Testis (tissue), 3 donors: ENCODE data around the gene C6orf89. TPM values are rescaled to one million over a fixed set of nuclear protein-coding genes. Genes with fewer than 3 reads are reported as not detected.

ENCODE experiments used
- DNase-seq: peaks from one replicate; pipeline ENCODE4 v3.0.0-alpha.2; 2019
- H3K27ac ChIP-seq, 2 donors: fragments of 200-600 bp; sonication (generic); one replicate each; pipeline ENCODE4 v1.5.1; 2019
- H3K27me3 ChIP-seq: fragments of 200-600 bp; sonication (generic); one replicate; pipeline ENCODE4 v1.5.1; 2019
- H3K36me3 ChIP-seq: fragments of 200-600 bp; sonication (generic); one replicate; pipeline ENCODE4 v1.5.1; 2017; ENCODE audit warnings: low read depth; ENCODE audit errors: missing control alignments
- H3K4me1 ChIP-seq: fragments of 200-600 bp; sonication (generic); one replicate; pipeline ENCODE4 v1.5.1; 2019
- H3K4me3 ChIP-seq, 2 donors: fragments of 200-600 bp; sonication (generic); one replicate each; pipeline ENCODE4 v1.5.1; 2017 to 2019
- H3K9me3 ChIP-seq: fragments of 200-600 bp; sonication (generic); one replicate; pipeline ENCODE4 v1.5.1; 2017
- POLR2A ChIP-seq: fragments of 450-650 bp; IDR thresholded peaks from one replicate; pipeline ENCODE4 v1.6.1; 2017; ENCODE audit warnings: antibody characterized with exemption, mild to moderate bottlenecking, moderate library complexity
- WGBS, 2 donors: methylation state at CpG; one replicate each; pipeline ENCODE4 v1.1.5; 2018; 5-methylcytosine and 5-hydroxymethylcytosine counted together
- intact Hi-C: fragments of 100-400 bp; cut with DNase I; formaldehyde crosslinking; loops from one replicate; pipeline ENCODE4 v1.15.1; 2023; ENCODE audit warnings: low total_unique reads
- polyA plus RNA-seq: library from polyadenylated mRNA; stranded (reverse); fragments of 350-450 nt; fragmentation: Illumina TruSeq; extraction: RNeasy Lipid Tissue Mini Kit (QIAGEN cat#74804); gene quantifications from one replicate; pipeline ENCODE4 v1.2.3, GENCODE V29; 2014; ENCODE audit warnings: low read depth, low replicate concordance; ENCODE audit not compliant: insufficient read depth
- total RNA-seq, 2 donors: library from RNA; depleted of rRNA; stranded (reverse); fragments of >200 nt; gene quantifications; one replicate each; pipeline ENCODE4 v1.2.3, GENCODE V29; 2016
- TF ChIP-seq, protein P1 (sequence below), 3 experiments: fragments of 450-650 bp in 2 of 3; fragments of 200-600 bp in 1 of 3; sonication (generic) in 1 of 3; IDR thresholded peaks; one replicate each; pipeline ENCODE4 v1.5.1; 2016 to 2019; ENCODE audit warnings: antibody characterized with exemption in 3 of 3, mild to moderate bottlenecking in 2 of 3, moderate library complexity in 1 of 3

Gene C6orf89
- total and polyA plus RNA-seq, 3 donors from 2014 or later, result 78.9 to 93.6 (median 80.3) TPM

DNA sequence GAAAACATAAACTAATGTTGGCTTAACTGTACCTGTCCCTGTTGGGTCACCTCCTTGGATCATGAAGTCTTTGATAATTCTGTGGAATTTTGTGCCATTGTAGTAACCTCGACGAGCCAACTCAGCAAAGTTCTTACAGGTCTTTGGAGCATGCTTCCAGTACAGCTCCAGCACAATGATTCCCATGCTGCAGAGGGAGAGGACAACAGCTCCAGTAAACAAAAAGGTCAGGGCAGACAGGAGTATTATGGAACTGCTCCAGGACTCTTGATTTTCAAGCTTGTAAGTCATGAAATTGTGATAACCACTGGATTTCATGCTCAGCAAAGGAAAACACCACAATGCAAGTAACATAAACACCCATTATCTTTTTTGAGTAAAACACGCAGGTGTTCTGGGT is 14.1 kb upstream of the C6orf89 start:
- intact Hi-C loops, result no loop called here
- Histone ChIP-seq H3K4me1 (peaks cover 15% of the 10 kb centered on the region), H3K27me3 (no peaks in the 10 kb centered on the region), H3K4me3 (no peak overlapping the region), H3K27ac (no peak overlapping the region), H3K9me3 (no peaks in the 10 kb centered on the region), H3K36me3 (no peaks in the 10 kb centered on the region)
- 91 to 92% methylated on average over 3 of the region's 3 CpGs for WGBS, 2 donors
- TF ChIP-seq POLR2A, result no peak
- TF ChIP-seq, protein P1, sequence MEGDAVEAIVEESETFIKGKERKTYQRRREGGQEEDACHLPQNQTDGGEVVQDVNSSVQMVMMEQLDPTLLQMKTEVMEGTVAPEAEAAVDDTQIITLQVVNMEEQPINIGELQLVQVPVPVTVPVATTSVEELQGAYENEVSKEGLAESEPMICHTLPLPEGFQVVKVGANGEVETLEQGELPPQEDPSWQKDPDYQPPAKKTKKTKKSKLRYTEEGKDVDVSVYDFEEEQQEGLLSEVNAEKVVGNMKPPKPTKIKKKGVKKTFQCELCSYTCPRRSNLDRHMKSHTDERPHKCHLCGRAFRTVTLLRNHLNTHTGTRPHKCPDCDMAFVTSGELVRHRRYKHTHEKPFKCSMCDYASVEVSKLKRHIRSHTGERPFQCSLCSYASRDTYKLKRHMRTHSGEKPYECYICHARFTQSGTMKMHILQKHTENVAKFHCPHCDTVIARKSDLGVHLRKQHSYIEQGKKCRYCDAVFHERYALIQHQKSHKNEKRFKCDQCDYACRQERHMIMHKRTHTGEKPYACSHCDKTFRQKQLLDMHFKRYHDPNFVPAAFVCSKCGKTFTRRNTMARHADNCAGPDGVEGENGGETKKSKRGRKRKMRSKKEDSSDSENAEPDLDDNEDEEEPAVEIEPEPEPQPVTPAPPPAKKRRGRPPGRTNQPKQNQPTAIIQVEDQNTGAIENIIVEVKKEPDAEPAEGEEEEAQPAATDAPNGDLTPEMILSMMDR (IDR thresholded peaks at IDR 0.05), result no peak
- no peak for DNase-seq

DNA sequence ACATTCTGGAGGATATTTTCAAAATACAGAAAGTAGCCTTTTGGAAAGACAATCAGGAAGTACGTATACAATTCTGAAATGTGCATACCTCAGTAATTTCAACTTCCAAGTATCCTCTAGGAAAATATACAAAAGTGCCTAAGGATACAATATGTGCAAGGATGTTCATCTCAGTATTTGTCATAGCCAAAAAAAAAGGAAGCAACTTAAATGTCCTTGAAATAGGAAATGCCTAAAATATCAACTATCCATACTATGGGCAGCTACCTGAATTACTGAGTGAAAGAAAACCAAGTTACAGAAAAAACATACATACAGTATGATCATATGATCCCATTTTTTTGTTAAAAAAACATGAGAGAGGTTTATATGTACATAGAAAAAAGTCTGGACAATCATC is 12.6 kb upstream of the C6orf89 start:
- Histone ChIP-seq H3K27ac (no peak overlapping the region), H3K4me3 (no peak overlapping the region), H3K4me1 (peaks cover 15% of the 10 kb centered on the region), H3K27me3 (no peaks in the 10 kb centered on the region), H3K36me3 (no peaks in the 10 kb centered on the region), H3K9me3 (no peaks in the 10 kb centered on the region)
- intact Hi-C loops, result no loop called here
- 73 to 85% methylated on average over 1 of the region's 1 CpG for WGBS, 2 donors
- no peak for TF ChIP-seq POLR2A
- TF ChIP-seq, protein P1 (IDR thresholded peaks at IDR 0.05), result no peak
- no peak for DNase-seq

DNA sequence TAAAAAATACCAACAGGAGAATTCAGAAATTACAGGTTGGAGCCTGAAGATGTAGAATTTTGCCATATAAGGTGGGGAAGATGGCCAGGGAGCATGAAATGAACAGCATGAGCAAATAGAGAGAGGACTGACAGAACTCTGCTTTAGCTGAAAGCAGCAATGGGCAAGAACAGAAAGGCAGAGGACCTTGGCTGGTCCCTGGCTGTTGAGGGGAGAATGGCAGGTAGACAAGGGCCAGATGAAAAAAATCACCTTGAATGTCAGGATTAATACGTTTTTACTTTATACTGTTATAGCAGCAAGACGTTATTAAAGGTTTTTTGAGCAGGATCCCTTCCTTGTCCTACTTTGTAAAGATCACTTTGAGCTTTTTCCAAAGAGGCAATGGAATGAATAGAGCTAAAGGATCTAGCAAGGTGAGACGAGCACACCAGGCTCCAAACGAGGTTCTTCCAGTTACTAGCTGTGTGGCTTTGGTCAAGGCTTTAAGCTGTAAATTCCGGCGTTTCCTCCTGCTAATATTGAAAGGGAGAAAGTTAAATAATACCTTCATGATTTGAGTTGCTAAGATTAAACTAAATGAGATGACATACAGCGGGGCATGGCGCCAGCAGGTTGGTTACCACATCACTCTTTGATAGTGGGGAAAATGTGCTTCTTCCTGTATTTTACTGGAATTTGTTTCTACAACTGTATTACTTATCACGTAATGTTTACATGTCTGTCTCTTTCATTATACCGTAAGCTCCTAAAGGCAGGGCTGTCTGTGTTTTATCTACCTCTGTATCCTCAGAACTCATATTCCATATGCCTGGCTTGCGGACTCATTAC is 11.9 kb upstream of the C6orf89 start:
- Histone ChIP-seq H3K4me1 (peaks cover 14% of the 10 kb centered on the region), H3K27ac (peak overlapping the region; percentile 79 to 83), H3K27me3 (no peaks in the 10 kb centered on the region), H3K9me3 (no peaks in the 10 kb centered on the region), H3K4me3 (peak overlapping the region; percentile 76 to 87), H3K36me3 (no peaks in the 10 kb centered on the region)
- no peak for TF ChIP-seq POLR2A
- TF ChIP-seq, protein P1 (IDR thresholded peaks at IDR 0.05), result no peak
- WGBS, 2 donors, result 9 to 10% methylated on average over 11 of the region's 11 CpGs
- DNase-seq, result no peak
- intact Hi-C loops, result no loop called here

DNA sequence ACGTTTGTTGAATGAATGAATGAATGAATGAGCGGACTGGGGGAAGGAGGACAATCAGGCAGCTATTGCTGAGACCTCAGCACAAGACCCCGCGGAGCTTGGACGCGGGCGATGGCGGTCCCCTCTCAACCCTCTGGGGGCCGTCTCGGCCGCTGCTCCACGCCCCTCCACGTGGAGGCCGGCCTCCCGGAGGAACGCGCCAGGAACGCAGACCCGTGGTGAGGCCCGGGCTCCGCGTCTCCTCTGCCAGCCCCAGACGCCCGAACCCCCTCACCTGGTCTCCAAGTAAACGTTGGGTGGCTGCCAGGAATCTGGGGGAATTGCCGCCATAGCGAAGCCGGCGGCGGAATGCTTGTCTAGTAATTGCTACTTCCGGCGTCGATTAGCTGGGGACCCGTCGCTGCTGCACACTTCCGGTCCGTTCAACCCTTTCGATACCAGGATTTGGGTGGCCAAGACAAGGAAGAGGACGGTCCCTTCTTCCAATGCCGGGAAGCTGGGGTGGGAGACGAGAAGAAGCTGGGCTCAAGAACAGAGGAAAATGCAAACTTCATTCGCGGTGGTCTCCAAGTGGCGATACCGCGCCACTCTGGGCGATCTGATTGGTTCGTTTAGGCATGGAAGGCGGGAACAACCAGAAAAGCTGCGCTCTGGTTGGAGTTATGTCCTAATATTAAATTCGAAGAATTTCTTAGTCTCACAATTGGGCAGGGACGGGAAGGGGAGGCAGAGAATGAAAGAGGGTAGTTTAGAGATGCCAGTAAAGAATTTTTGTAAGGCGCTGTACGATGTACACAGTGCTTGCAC is 11.1 kb upstream of the C6orf89 start, which contains the start of gene PPIL1:
Gene PPIL1, minus strand, starts transcription at position 361 of the 807 bp plus-strand sequence. Its CDS starts 31 bp downstream, at position 330.
- Histone ChIP-seq H3K4me1 (peaks cover 12% of the 10 kb centered on the region), H3K27ac (peak within 1 kb of the TSS; percentile 79 to 83), H3K9me3 (no peaks in the 10 kb centered on the region), H3K36me3 (no peaks in the 10 kb centered on the region), H3K4me3 (peak within 1 kb of the TSS; percentile 76 to 87), H3K27me3 (no peaks in the 10 kb centered on the region)
- TF ChIP-seq POLR2A, result no peak
- TF ChIP-seq, protein P1 (IDR thresholded peaks at IDR 0.05), result peak in 1 of 3 experiments; percentile 1
- intact Hi-C loops, result no loop called here
- 0% methylated on average over 39 to 47 of the region's 54 CpGs for WGBS, 2 donors
- DNase-seq, result peak; percentile 91
